Activated B cell treated with CpG ODN at 0.5 μM for 24 hours (primary cell): ENCODE results near the gene ARHGAP26. TPM values are rescaled to one million over a fixed set of nuclear protein-coding genes. Genes with fewer than 3 reads are reported as not detected.

Experiments used
- ATAC-seq: fragments of 200-7000 bp; cut with Tn5 transposase; one replicate; pipeline ENCODE4 v1.10.0; 2021; ENCODE audit warnings: low read depth, mild to moderate bottlenecking, moderate library complexity
- CTCF ChIA-PET: fragments of 350-600 bp; sonication (Branson Sonifier 250); formaldehyde crosslinking; loops from one replicate; lab custom pipeline; 2021; ENCODE audit warnings: antibody characterized with exemption; lab: Charles Lee
- POLR2A ChIA-PET: fragments of 350-600 bp; sonication (Branson Sonifier 250); formaldehyde crosslinking; loops from one replicate; lab custom pipeline; 2021; ENCODE audit warnings: antibody characterized with exemption; lab: Charles Lee
- DNase-seq: peaks from one replicate; pipeline ENCODE4 v3.0.0; 2022
- H3K27ac Mint-ChIP-seq: one replicate; pipeline ENCODE4 v1.8.0; 2020; ENCODE audit warnings: mixed read lengths
- H3K27me3 Mint-ChIP-seq: one replicate; pipeline ENCODE4 v1.8.0; 2021; ENCODE audit warnings: mixed read lengths
- H3K36me3 Mint-ChIP-seq: one replicate; pipeline ENCODE4 v1.8.0; 2021; ENCODE audit warnings: low read depth, mixed read lengths
- H3K4me1 Mint-ChIP-seq: one replicate; pipeline ENCODE4 v1.8.0; 2021; ENCODE audit warnings: mixed read lengths
- H3K4me3 Mint-ChIP-seq: one replicate; pipeline ENCODE4 v1.8.0; 2020; ENCODE audit warnings: mild to moderate bottlenecking, mixed read lengths
- H3K9me3 Mint-ChIP-seq: one replicate; pipeline ENCODE4 v1.8.0; 2020; ENCODE audit warnings: mixed read lengths
- CTCF ChIP-seq: fragments of 200-600 bp; IDR thresholded peaks from one replicate; pipeline ENCODE4 v1.8.0; 2022; ENCODE audit warnings: antibody characterized with exemption, mild to moderate bottlenecking
- intact Hi-C: fragments of 100-400 bp; cut with micrococcal nuclease; formaldehyde crosslinking; loops from one replicate; pipeline ENCODE4 v1.15.1; 2024
- total RNA-seq: library from RNA; stranded (reverse); gene quantifications from 2 replicates; pipeline ENCODE4 v1.2.3, GENCODE V29; 2022

Gene ARHGAP26
- total RNA-seq, 1 donor from 2014 or later: 20.9 TPM

- H3K4me1 Mint-ChIP-seq: peaks cover 2% of the 10 kb centered on the region
- no peak overlapping the region for H3K4me3 Mint-ChIP-seq
- no peaks in the 10 kb centered on the region for H3K9me3 Mint-ChIP-seq
- H3K36me3 Mint-ChIP-seq: peaks cover 17% of the 10 kb centered on the region
- CTCF ChIA-PET: no interaction called here
- intact Hi-C loops: no loop called here
- no peak for DNase-seq
- H3K27me3 Mint-ChIP-seq: no peaks in the 10 kb centered on the region
- no peak for ATAC-seq
- no peak for TF ChIP-seq CTCF
- POLR2A ChIA-PET: no interaction called here
- no peak overlapping the region for H3K27ac Mint-ChIP-seq
Measured at GRCh38 chr5:143149759-143150158, 379.6 kb downstream of the ARHGAP26 start.

- intact Hi-C loops: no loop called here
- peaks cover 19% of the 10 kb centered on the region for H3K36me3 Mint-ChIP-seq
- H3K27ac Mint-ChIP-seq: no peak overlapping the region
- H3K9me3 Mint-ChIP-seq: no peaks in the 10 kb centered on the region
- ChIA-PET POLR2A (no interaction called here), CTCF (no interaction called here)
- H3K4me1 Mint-ChIP-seq: peaks cover 2% of the 10 kb centered on the region
- H3K27me3 Mint-ChIP-seq: no peaks in the 10 kb centered on the region
- DNase-seq (no peak), ATAC-seq (no peak)
- no peak overlapping the region for H3K4me3 Mint-ChIP-seq
- TF ChIP-seq CTCF: no peak
Measured at GRCh38 chr5:143151056-143151700, 381.0 kb downstream of the ARHGAP26 start.

GRCh38 chr5:143152445-143152844, 382.3 kb downstream of the ARHGAP26 start:
- Mint-ChIP-seq H3K27me3 (no peaks in the 10 kb centered on the region), H3K27ac (no peak overlapping the region), H3K36me3 (peaks cover 15% of the 10 kb centered on the region), H3K4me1 (peaks cover 2% of the 10 kb centered on the region), H3K4me3 (no peak overlapping the region), H3K9me3 (no peaks in the 10 kb centered on the region)
- DNase-seq: no peak
- ChIA-PET POLR2A (no interaction called here), CTCF (no interaction called here)
- ATAC-seq: no peak
- intact Hi-C loops: no loop called here
- TF ChIP-seq CTCF: no peak

GRCh38 chr5:143153332-143154119, 383.3 kb downstream of the ARHGAP26 start:
- ChIA-PET CTCF (no interaction called here), POLR2A (interaction anchor here (0.6 kb wide), 2 partner anchors 159 to 662 kb away, joined by 4 to 7 read pairs; no protein-coding TSS in a partner anchor)
- no peak for ATAC-seq
- H3K9me3 Mint-ChIP-seq: no peaks in the 10 kb centered on the region
- H3K27me3 Mint-ChIP-seq: no peaks in the 10 kb centered on the region
- no peak for DNase-seq
- intact Hi-C loops: no loop called here
- peaks cover 2% of the 10 kb centered on the region for H3K4me1 Mint-ChIP-seq
- H3K4me3 Mint-ChIP-seq: no peak overlapping the region
- peaks cover 8% of the 10 kb centered on the region for H3K36me3 Mint-ChIP-seq
- H3K27ac Mint-ChIP-seq: no peak overlapping the region
- no peak for TF ChIP-seq CTCF

GRCh38 chr5:143154510-143155370, 384.6 kb downstream of the ARHGAP26 start:
- intact Hi-C loops: no loop called here

More at GRCh38 chr5:143154510-143155370, 384.6 kb downstream of the ARHGAP26 start:
- Mint-ChIP-seq H3K4me3 (no peak overlapping the region), H3K4me1 (peaks cover 2% of the 10 kb centered on the region), H3K36me3 (peaks cover 5% of the 10 kb centered on the region), H3K9me3 (no peaks in the 10 kb centered on the region), H3K27ac (no peak overlapping the region), H3K27me3 (no peaks in the 10 kb centered on the region)
- DNase-seq (no peak), ATAC-seq (no peak)
- ChIA-PET POLR2A (no interaction called here), CTCF (no interaction called here)
- no peak for TF ChIP-seq CTCF
